ENCODE results near the gene CEP89.

GRCh38 chr19:32869369-32869965 is 102.3 kb downstream of the CEP89 start, which contains the start of gene SLC7A9:
- TF ChIP-seq CTCF (IDR thresholded peaks at IDR 0.05) (no peak), POLR2AphosphoS5 (IDR thresholded peaks at IDR 0.05) (no peak), POLR2A (IDR thresholded peaks at IDR 0.05) (no peak)
